Spinal cord (tissue), 10 donors: ENCODE measurements around the gene NUDT7. TPM values are rescaled to one million over a fixed set of nuclear protein-coding genes. Genes with fewer than 3 reads are reported as not detected.

ENCODE experiments used
- DNase-seq, 6 donors: peaks; one replicate each; pipeline versions ENCODE4 v3.0.0 to v3.0.0-alpha.2; 2013 to 2015; ENCODE audit warnings: low spot score in 6 of 6, low read depth in 4 of 6
- H3K27ac ChIP-seq: one replicate; pipeline ENCODE4 v1.5.1; 2013; ENCODE audit warnings: low read depth, low read length, control low read depth
- H3K27me3 ChIP-seq: one replicate; pipeline ENCODE4 v1.6.1; 2013; ENCODE audit warnings: low read length; ENCODE audit not compliant: control insufficient read depth, insufficient read depth
- H3K36me3 ChIP-seq: one replicate; pipeline ENCODE4 v1.6.1; 2013; ENCODE audit warnings: low read length; ENCODE audit not compliant: control insufficient read depth, insufficient read depth
- H3K4me1 ChIP-seq: one replicate; pipeline ENCODE4 v1.6.1; 2013; ENCODE audit warnings: low read length; ENCODE audit not compliant: control insufficient read depth, insufficient read depth
- H3K4me3 ChIP-seq: one replicate; pipeline ENCODE4 v1.5.1; 2013; ENCODE audit warnings: low read depth, low read length, control low read depth
- H3K9me3 ChIP-seq: one replicate; pipeline ENCODE4 v1.6.1; 2013; ENCODE audit warnings: low read length; ENCODE audit not compliant: control insufficient read depth, insufficient read depth
- WGBS: methylation state at CpG from one replicate; pipeline ENCODE4 v1.1.5; 2013; ENCODE audit warnings: missing lambda C conversion rate; ENCODE audit not compliant: insufficient coverage; 5-methylcytosine and 5-hydroxymethylcytosine counted together
- polyA plus RNA-seq, 2 donors: library from polyadenylated mRNA; unstranded; fragments of 120-200 nt; gene quantifications; one replicate each; pipeline ENCODE4 v1.2.1, GENCODE V29; 2013; ENCODE audit not compliant: insufficient read length in 2 of 2
- total RNA-seq, 2 donors: library from RNA; depleted of rRNA in 1 of 2; stranded (reverse); fragments of 120-200 nt in 1 of 2; fragments of >200 nt in 1 of 2; gene quantifications; one replicate each; pipeline versions ENCODE4 v1.2.3 to v1.2.4, GENCODE V29; 2013 to 2014
- donor health status: healthy.

Gene NUDT7
- total and polyA plus RNA-seq, 4 donors: 5.9 to 13.6 (median 7.0) TPM

GRCh38 chr16:77784441-77785372 is 62.4 kb downstream of the NUDT7 start:
- WGBS: 97% methylated on average over 34 of the region's 38 CpGs
- Histone ChIP-seq H3K27ac (no peak overlapping the region), H3K9me3 (no peaks in the 10 kb centered on the region), H3K36me3 (no peaks in the 10 kb centered on the region), H3K4me1 (peaks cover 16% of the 10 kb centered on the region), H3K4me3 (no peak overlapping the region), H3K27me3 (peaks cover 12% of the 10 kb centered on the region)
- DNase-seq: peak in 1 of 6 donors; percentile 75

- WGBS: 75% methylated on average over 1 of the region's 2 CpGs
Measured at GRCh38 chr16:77785373-77785764, 63.1 kb downstream of the NUDT7 start.

GRCh38 chr16:77786186-77786847 is 64.0 kb downstream of the NUDT7 start:
- H3K27ac ChIP-seq: no peak overlapping the region
- H3K4me3 ChIP-seq: no peak overlapping the region
- peak in 1 of 6 donors; percentile 56 for DNase-seq
- H3K4me1 ChIP-seq: peaks cover 19% of the 10 kb centered on the region
- no peaks in the 10 kb centered on the region for H3K9me3 ChIP-seq
- 100% methylated on average over 1 of the region's 5 CpGs for WGBS
- H3K27me3 ChIP-seq: peaks cover 18% of the 10 kb centered on the region
- no peaks in the 10 kb centered on the region for H3K36me3 ChIP-seq

More at GRCh38 chr16:77785373-77785764, 63.1 kb downstream of the NUDT7 start:
- Histone ChIP-seq H3K27me3 (peaks cover 15% of the 10 kb centered on the region), H3K27ac (no peak overlapping the region), H3K4me1 (peaks cover 19% of the 10 kb centered on the region), H3K36me3 (no peaks in the 10 kb centered on the region), H3K9me3 (no peaks in the 10 kb centered on the region), H3K4me3 (no peak overlapping the region)
- DNase-seq: no peak

- Histone ChIP-seq H3K27ac (no peak overlapping the region), H3K9me3 (no peaks in the 10 kb centered on the region), H3K36me3 (no peaks in the 10 kb centered on the region), H3K4me3 (peak overlapping the region; percentile 80), H3K27me3 (peaks cover 18% of the 10 kb centered on the region), H3K4me1 (peaks cover 19% of the 10 kb centered on the region)
- DNase-seq: no peak
- no CpG with 5 or more reads among the region's 2 CpGs for WGBS
Measured at GRCh38 chr16:77787452-77787851, 65.1 kb downstream of the NUDT7 start.

GRCh38 chr16:77788181-77789084 is 66.1 kb downstream of the NUDT7 start, which contains the start of gene VAT1L:
VAT1L (plus strand) TSS chr16:77788564; CDS start chr16:77788683, 119 bp downstream.
- Histone ChIP-seq H3K27ac (peak within 1 kb of the TSS; percentile 25), H3K36me3 (no peaks in the 10 kb centered on the region), H3K27me3 (peaks cover 18% of the 10 kb centered on the region), H3K4me1 (peaks cover 19% of the 10 kb centered on the region), H3K9me3 (no peaks in the 10 kb centered on the region), H3K4me3 (peak within 1 kb of the TSS; percentile 80)
- peak; percentile 65 to 95 (median 82) for DNase-seq
- WGBS: 0% methylated on average over 74 of the region's 78 CpGs

- WGBS: 2% methylated on average over 27 of the region's 34 CpGs
- peak in 2 of 6 donors; percentile 21 to 50 for DNase-seq
Measured at GRCh38 chr16:77789085-77790008, 67.0 kb downstream of the NUDT7 start.

GRCh38 chr16:77790009-77790372 is 67.7 kb downstream of the NUDT7 start:
- Histone ChIP-seq H3K27ac (no peak overlapping the region), H3K27me3 (peaks cover 18% of the 10 kb centered on the region), H3K4me1 (peaks cover 19% of the 10 kb centered on the region), H3K36me3 (no peaks in the 10 kb centered on the region), H3K4me3 (peak overlapping the region; percentile 80), H3K9me3 (no peaks in the 10 kb centered on the region)
- 2% methylated on average over 6 of the region's 11 CpGs for WGBS
- DNase-seq: peak in 2 of 6 donors; percentile 41 to 75

More at GRCh38 chr16:77789085-77790008, 67.0 kb downstream of the NUDT7 start:
- Histone ChIP-seq H3K27me3 (peaks cover 18% of the 10 kb centered on the region), H3K4me3 (peak overlapping the region; percentile 80), H3K4me1 (peaks cover 19% of the 10 kb centered on the region), H3K36me3 (no peaks in the 10 kb centered on the region), H3K27ac (no peak overlapping the region), H3K9me3 (no peaks in the 10 kb centered on the region)

- H3K27ac ChIP-seq: no peak overlapping the region
- H3K4me3 ChIP-seq: peak overlapping the region; percentile 80
- peaks cover 19% of the 10 kb centered on the region for H3K4me1 ChIP-seq
- no CpG with 5 or more reads among the region's 3 CpGs for WGBS
- H3K27me3 ChIP-seq: peaks cover 18% of the 10 kb centered on the region
- H3K36me3 ChIP-seq: no peaks in the 10 kb centered on the region
- peak in 2 of 6 donors; percentile 9 to 89 for DNase-seq
- no peaks in the 10 kb centered on the region for H3K9me3 ChIP-seq
Measured at GRCh38 chr16:77790912-77791311, 68.6 kb downstream of the NUDT7 start.
